ENCODE data around the gene UBASH3B. TPM values are rescaled to one million over a fixed set of nuclear protein-coding genes. Genes with fewer than 3 reads are reported as not detected.

Gene UBASH3B
- total RNA-seq, 1 experiment from 2014 or later, result 46.8 TPM

GRCh38 chr11:122676638-122677037, 21.1 kb downstream of the UBASH3B start:
- DNase-seq (ENCODE audit: low spot score), result peak; percentile 65

GRCh38 chr11:122677256-122677655, 21.7 kb downstream of the UBASH3B start:
- no peak for DNase-seq (ENCODE audit: low spot score)

GRCh38 chr11:122678406-122678805, 22.9 kb downstream of the UBASH3B start:
- DNase-seq (ENCODE audit: low spot score), result no peak

GRCh38 chr11:122679466-122679865, 23.9 kb downstream of the UBASH3B start:
- no peak for DNase-seq (ENCODE audit: low spot score)

GRCh38 chr11:122681070-122681469, 25.5 kb downstream of the UBASH3B start:
- no peak for DNase-seq (ENCODE audit: low spot score)

- DNase-seq (ENCODE audit: low spot score), result no peak
These were observed 26.2 kb downstream of the UBASH3B start for GRCh38 chr11:122681735-122682134.

- DNase-seq (ENCODE audit: low spot score), result no peak
These were observed 26.9 kb downstream of the UBASH3B start for GRCh38 chr11:122682464-122682863.

GRCh38 chr11:122685041-122685440, 29.5 kb downstream of the UBASH3B start:
- DNase-seq (ENCODE audit: low spot score), result no peak

- DNase-seq (ENCODE audit: low spot score), result no peak
These were observed 30.6 kb downstream of the UBASH3B start for GRCh38 chr11:122686111-122686510.

GRCh38 chr11:122690384-122690783, 34.9 kb downstream of the UBASH3B start:
- no peak for DNase-seq (ENCODE audit: low spot score)

- no peak for DNase-seq (ENCODE audit: low spot score)
These were observed 35.5 kb downstream of the UBASH3B start for GRCh38 chr11:122690801-122691548.

GRCh38 chr11:122691549-122692150, 36.1 kb downstream of the UBASH3B start:
- no peak for DNase-seq (ENCODE audit: low spot score)

GRCh38 chr11:122692444-122692843, 36.9 kb downstream of the UBASH3B start:
- no peak for DNase-seq (ENCODE audit: low spot score)

GRCh38 chr11:122695076-122695615, 39.6 kb downstream of the UBASH3B start:
- no peak for DNase-seq (ENCODE audit: low spot score)

GRCh38 chr11:122696662-122697061, 41.1 kb downstream of the UBASH3B start:
- peak; percentile 41 for DNase-seq (ENCODE audit: low spot score)

- DNase-seq (ENCODE audit: low spot score), result peak; percentile 42
These were observed 42.2 kb downstream of the UBASH3B start for GRCh38 chr11:122697636-122698167.

- no peak for DNase-seq (ENCODE audit: low spot score)
These were observed 42.9 kb downstream of the UBASH3B start for GRCh38 chr11:122698392-122698791.

- DNase-seq (ENCODE audit: low spot score), result no peak
These were observed 45.1 kb downstream of the UBASH3B start for GRCh38 chr11:122700666-122701065.

GRCh38 chr11:122701143-122701542, 45.6 kb downstream of the UBASH3B start:
- no peak for DNase-seq (ENCODE audit: low spot score)

GRCh38 chr11:122703541-122704272, 48.2 kb downstream of the UBASH3B start:
- no peak for DNase-seq (ENCODE audit: low spot score)

- no peak for DNase-seq (ENCODE audit: low spot score)
These were observed 49.9 kb downstream of the UBASH3B start for GRCh38 chr11:122705396-122705795.
